8988T (cell line): ENCODE results near the gene TANC1.

Source experiments
- DNase-seq: peaks from one replicate; pipeline ENCODE4 v3.0.0; 2011

TANC1 gene

DNA sequence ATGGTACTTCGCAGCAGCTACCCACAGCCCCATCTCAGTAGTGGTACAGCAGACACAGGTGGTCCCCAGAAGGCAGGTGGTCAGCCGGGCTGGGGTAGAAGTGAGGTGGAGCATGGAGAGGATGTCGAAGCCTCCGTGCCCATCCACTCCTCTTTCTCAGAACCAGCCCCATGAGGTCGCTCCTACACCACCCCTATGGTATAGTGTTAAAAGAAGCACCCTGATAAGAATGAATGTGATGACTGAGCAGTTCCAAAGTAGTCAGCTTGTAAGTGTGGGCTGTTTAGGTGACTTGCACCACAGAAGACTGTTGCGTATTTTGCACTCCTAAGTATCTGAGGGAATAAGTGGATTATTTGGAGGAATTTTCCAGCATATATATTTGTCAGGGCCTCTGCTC lies 206.7 kb downstream of the TANC1 start:
- no peak for DNase-seq

DNA sequence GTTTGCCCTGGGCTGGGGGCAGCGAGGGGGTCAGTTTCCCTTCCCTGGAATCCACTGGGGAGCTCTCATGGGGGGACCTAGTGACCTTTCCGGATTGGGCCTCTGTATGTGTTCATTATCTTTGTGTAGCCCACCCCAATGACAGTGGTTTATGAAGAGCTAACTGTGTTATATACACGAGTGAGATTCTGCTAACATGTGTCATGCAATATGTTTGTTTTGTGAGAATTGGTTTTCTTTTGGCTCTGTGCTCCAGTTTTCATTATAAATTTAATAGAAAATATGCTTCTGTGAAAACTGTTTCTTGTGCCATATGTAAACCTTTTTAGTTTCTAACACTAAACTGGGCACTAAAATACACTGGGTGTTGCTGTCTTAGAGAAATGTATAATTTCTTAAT lies 207.5 kb downstream of the TANC1 start:
- DNase-seq: no peak

DNA sequence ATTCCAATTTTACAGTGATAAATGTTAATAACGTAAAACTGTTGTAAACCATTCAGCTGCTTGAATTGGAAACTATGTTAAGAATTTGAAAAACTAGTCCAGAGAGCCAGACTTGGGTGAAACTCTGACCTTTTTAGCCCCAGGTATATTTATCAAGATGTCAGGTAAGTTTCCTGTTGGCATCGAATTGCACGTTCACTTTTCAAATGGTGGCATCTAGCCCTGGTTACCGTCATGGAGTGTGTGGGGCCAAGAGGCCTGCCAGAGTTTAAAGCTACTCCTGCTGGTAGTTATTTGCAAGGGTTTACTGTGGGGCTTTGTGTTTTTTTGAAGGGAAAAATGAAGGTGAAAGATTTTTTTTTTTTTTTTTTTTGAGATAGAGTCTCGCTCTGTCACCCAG lies 208.1 kb downstream of the TANC1 start:
- no peak for DNase-seq

DNA sequence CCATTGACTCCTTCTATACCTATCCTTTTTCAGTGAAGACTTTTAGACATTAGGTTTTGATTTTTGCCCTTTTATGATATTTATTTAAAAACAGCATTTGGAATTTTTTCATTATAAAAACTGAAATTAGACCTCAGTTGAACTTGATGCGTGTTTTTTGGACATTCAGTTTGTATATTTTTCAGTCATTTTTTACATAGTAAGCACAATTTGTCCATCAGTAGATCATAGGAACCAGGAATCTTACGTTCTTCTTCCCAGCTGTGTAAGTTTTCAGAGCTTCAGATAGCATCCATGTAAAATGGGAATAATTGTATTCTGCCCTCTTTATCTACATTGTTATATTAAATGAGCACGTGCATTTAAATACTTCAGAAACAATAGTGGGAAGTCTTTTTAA lies 208.9 kb downstream of the TANC1 start:
- no peak for DNase-seq

DNA sequence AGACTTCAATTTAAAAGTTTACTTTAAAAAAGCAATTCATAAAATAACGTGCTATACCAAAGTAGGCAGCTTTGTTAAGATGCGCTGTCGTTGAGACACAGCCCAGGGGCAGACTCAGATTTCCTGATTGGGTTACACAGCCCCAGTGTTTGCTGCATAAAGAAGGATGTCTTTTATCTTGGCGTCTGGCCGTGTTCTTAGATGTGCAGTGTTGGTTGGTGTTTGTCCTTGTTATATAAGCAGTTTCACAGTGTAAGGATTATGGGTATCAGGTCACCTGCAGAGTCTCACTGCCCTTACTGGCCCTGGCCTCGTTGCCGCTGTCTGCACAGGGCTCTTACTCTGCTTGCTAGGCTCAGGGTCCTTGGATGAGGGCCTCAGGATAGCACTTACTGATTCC lies 209.5 kb downstream of the TANC1 start:
- DNase-seq: no peak

DNA sequence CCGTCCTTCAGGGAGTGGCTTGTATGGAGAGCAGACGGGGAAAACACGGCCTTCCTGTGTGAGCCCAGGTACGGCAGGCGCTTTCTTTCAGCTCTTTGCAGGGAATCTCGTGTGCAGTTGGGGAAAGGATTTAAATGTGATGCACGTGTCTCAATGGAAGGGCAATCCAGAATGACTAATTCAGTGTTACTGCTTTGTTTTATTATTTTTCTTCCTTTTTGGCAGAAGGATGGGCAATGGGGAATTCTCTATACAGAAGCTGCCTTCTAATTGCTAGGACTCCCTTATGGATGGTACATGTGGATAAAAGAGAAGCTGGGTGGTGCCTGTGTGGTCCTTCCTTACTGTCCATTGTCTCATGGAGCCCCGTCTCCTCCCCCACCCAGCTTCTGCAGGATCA lies 210.7 kb downstream of the TANC1 start:
- no peak for DNase-seq

DNA sequence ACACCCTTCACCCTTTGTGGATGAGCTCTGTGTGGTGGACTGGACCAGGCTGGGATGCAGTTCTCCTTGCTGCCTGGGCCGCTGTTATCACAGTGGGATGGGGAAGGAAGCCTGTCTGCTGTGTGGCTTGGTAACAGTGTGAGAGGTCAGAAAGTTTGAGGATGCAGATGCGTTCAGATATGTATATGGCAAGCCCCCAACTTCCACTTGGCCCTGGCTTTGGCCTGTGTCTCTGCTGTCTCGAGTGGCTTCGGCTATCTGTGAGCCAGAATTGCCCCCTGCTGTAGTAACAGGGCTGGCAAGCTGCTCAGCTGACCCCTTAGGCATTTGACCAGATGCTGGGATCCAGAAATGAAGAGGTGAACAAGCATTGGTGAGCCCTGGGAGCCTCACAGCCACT lies 211.3 kb downstream of the TANC1 start:
- no peak for DNase-seq

DNA sequence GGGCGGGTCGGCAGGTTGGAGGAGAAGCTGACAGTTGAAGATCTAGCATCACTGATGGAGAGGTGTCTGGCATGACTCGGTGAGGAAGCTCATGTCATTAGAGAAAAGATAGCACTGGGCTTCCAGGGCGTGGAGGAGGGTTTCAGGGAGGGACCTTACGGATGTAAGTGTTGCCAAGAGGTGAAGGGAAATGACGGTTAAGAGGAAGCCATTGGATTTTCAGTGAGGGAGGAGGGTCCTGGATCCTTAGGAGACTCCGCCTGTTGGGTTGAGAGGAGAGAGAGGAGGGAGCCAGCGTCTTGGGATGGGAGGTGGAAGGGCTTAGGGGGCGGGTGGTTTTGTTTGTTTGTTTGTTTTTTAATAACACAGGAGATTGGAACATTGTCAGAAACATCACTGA lies 214.9 kb downstream of the TANC1 start:
- no peak for DNase-seq

DNA sequence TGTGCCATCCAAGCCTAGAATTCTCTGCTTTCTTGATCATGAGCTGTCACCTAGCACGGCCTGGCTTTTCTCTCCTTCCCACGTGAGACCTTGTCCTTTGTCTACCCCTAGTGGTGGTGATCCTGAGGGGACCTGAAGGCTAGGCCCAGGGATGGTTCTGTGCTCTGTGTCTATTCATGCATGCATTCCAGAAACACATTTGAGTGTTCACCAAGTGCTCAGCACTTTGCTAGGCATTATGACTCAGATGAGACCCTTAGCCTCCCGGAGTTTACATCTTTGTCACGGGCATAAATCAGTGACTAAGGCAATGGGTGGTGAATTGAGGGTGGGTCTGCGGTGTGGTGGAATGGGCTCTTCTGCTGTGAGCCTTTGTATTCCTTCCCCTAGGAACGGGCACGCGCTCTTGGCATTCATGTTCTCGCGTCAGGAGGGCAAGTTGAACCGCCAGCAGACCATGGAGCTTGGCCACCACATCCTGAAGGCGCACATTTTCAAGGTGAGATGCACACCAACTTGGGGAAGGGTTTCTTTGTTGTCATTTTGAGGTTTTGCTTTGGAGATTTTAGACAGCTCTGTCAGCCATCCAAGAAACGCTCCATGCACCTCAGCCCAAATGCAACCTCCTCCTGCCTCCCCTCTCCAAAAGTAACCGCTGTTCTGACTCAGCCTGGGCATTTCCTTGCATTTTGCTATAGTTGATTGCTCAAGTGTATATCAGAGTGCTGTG lies 217.1 kb downstream of the TANC1 start:
- DNase-seq: peak; percentile 41

DNA sequence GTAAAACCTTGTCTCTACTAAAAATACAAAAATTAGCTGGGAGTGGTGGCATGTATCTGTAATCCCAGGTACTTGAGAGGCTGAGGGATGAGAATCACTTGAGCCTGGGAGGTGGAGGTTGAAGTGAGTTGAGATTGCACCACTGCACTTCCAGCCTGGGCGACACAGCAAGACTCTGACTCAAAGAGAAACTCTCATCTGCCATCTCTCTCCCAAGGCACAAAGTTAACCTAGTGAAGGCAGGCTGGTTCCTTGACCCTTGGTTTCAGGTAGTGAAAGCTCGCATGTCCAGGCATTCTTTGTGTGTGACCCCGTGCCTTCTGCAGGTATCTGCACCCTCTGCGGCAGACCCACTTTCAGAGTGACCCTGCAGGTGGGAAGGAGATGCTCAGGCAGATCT lies 218.0 kb downstream of the TANC1 start:
- no peak for DNase-seq

DNA sequence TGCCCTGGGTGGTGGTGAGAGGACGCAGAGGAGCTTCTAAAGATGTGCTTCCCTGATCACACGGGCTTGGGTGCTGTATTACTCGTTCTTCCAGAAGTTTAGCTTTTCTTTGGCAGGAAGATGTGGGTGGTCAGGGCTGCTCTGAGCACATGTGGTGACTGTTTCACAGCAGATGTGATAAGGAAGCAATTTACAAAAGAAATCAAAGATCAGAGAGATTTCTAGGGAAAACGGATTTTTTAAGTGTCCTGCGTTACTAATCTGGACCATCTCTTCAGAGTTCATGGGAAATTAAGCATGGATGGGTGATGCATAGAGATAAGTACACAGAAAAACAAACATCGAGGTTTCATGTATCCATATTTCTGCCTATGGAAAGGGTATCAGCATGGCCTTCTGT lies 218.7 kb downstream of the TANC1 start:
- DNase-seq: no peak

DNA sequence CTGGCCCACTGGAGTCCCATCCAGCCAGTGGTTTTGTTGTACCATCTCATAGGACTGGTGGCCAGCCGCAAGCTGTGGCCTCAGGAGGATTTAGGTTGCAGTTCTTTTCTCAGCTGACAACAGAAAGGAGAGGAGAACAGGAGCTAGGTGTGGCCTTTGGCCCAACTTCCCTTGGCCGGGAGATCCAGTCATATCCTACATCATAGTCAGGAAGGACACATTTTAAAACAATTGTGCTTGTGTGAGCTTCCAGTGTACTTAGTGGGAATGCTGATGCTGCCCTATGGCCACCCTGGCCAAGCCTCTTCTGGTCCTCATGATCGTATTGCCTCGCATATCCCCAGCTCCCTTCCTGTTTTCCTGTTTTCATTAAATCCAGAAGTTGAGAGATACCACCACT lies 220.0 kb downstream of the TANC1 start:
- DNase-seq: no peak

DNA sequence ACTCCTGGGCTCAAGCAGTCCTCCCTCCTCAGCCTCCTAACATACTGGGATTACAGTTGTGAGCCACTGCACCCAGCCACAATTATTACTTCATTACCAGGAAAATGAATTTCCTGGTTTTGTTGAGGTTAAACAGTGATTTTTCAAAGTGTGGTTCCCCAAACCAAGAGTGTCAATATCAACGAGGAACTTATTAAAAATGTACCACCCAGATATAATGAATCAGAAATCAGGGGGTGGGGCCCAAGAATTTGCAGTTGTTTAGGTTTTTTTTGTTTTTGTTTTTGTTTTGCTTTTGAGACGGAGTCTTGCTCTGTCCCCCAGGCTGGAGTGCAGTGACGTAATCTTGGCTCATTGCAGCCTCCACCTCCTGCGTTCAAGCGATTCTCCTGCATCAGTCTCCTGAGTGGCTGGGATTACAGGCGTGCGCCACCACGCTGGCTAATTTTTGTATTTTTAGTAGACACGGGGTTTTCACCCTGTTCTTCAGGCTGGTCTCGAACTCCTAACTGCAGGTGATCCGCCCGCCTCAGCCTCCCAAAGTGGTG lies 224.0 kb downstream of the TANC1 start:
- DNase-seq: no peak

DNA sequence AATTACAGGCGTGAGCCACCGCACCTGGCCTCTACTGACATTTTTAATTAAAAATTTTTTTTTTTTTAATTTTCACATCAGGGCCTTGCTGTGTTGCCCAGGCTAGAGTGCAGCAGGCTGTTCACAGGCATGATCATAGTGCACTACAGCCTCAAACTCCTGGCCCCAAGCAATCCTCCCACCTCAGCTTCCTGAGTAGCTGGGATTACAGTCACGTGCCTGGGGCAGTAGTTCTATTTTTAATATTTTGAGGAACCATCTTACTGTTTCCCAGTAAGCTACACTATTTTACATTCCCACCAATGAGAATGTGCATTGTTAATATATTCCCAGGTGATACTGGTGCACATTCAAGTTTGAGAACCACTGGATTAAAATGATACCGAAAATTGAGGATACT lies 225.4 kb downstream of the TANC1 start:
- DNase-seq: no peak

DNA sequence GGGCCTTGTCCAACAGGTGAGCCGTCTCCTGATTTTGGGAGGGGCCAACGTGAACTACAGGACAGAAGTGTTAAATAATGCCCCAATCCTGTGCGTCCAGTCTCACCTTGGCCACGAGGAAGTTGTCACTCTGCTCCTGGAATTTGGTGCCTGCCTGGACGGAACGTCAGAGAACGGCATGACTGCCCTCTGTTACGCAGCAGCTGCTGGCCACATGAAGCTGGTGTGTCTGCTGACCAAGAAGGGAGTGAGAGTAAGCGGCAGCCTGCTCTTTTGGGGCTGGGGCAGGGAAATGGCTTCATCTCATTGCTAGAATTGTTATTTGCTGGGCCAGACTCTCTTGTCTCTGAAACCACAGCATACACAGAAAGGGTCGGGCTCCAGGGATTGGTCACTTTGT lies 225.8 kb downstream of the TANC1 start:
- DNase-seq: no peak

DNA sequence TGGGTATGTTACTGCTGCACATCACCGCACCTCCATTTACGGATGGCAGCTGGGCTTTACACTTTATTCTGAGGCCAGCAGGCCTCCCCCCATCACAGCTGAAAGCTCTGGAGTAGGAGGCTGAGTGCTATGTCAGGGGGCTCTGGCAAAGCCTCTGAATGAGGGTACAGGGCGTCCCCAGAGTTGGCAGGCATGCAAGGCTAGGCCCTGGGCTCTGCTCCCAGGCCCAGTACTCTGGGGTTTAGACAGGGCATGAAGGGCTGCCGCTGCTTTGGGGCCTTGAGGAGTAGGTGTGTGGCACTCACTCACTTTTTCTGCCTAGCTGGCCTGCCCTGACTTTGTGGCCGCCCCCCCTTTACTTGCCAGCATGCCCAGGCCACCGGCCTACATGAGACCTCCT lies 227.3 kb downstream of the TANC1 start:
- DNase-seq: no peak

DNA sequence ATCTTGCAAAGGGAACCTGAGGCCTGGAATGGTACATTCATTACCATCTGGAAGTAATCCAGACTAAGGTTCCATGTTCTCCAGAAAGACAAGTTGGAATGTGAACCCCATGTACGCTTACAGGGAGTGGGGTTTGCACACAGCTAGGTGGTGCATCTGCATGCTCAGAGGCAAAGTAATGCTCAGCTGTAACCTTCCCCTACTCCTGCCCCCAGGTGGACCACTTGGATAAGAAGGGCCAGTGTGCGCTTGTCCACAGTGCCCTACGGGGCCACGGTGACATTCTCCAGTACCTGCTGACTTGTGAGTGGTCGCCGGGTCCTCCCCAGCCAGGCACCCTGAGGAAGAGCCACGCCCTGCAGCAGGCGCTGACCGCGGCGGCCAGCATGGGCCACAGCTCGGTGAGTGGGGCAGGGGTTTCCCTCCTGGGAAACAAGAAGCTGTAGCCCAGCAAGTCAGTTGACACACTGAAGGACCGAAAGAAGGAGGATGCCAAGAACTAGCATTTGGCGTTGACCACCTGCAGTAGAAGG lies 228.0 kb downstream of the TANC1 start:
- no peak for DNase-seq

DNA sequence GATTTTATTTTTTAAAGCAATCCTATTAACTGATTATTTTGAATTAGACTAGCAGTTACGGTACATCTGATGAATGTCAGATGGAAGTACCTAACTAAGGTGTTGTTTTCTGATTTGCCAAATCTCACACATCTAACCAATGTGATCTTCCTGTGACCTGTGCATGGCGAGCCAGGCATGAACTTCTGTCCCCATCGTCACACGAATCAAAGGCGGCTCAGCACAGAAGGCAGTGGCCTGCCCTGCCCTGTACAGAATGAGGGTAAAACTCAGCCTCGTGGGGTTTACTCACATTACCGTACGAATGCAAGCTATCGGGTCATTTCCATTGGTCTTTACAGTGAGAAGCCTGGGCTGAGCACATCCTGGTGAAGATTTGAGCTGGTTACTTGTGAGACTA lies 230.8 kb downstream of the TANC1 start:
- DNase-seq: no peak

DNA sequence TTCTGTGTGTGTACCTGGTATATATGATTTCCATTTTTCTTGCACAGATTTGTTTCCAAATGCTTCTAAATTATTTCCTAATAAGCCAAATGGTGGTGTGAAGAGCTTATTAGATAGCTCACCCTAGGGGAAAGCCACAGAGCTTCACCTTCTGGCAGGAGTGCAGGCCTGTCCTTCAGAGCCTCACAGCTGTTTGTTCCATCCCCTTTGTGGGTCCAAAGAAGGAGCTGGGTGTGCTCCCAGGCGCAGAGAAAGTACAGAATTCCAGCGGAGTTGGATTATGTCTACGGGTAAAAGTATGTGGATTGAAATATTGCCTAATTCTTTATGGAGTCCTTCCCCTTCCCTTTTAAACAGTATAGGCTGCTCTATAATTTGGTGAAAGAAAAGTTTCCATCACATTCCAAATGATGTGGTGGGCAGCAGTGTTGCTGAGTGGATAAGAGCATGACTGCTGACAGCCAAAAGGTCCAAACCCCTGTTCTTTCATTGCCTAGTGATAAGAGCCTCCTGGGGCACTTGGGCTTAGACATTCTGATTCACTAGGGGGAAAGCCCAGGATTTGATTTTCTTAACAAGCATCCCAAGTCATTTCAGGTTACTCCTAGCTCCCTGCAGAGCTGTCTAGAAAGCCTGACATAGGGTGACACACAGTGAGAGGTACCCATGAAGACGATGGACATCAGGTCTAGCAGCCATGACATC lies 231.5 kb downstream of the TANC1 start:
- DNase-seq: no peak

DNA sequence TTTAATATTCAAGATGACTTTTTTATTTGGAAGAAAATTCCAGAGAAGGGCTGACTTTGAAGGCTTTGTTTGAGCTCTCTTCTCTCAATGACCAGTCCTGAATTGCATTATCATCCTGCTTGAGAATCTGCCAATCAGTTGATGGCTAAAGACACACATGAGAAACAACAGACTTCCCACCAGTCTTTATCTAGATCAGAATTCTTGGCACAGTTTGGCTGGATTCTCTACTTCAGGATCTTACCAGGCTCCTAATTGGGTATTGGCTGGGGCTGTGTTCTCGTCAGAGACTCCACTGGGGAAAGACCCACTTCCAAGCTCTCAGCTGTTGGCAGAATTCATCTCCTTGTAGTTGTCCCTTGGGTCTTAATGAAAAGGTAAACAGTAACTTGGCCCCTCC lies 232.1 kb downstream of the TANC1 start:
- no peak for DNase-seq

DNA sequence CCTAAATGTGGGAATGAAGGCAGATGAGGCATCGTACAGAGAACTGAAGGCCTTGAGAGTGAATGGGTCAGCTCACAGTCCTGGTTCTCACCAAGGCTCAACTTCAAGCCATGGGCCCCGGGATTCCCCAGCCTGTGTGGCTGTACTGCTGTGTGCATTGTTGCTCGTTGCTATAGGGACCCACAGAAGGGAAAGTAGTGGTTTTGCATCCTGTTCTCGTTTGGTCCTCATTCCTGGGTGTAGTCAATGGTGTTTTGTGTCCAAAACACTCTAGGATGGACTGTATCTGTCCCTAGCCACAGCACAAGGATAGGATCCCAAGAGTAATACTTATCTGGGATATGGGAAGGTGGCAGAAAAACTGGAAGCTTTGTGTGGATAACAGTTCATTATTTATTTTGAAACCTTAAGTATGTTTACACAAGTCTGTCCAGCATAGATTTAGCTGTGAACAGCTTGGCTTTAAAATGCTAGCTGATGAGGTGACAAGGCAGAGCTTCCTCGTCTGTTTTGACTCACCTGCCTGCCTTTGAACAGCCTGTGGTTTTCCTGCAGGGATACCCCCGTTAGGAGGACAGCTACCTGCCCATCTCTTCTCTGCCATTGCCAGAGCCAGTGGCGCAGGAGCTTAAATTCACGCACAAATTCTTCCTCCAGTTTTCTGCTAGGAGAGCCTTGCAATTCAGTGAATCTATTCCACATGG lies 233.1 kb downstream of the TANC1 start:
- no peak for DNase-seq

DNA sequence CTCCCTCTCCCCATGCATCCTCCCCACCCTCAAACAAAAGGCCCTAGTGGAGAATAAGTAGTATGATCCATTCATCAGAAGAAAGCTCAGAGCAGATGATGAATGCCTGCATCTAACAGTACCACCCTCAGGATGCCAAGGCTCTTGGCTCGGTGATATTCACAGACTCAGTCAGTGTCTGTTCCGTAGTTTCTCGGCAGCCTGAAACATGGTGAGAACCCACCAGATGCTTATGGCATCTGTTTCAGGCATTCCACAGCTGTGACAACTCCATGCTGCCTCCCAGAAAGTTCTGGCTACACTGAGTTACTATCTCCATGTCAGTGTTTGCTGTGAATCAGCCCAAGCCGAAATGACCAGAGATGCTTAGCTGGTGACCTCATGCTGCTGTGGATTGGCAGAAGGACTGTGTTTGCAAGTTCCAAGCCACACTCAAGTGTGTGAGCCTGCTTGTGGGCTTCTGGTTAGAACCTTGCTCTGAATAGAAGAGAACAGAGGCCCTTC lies 234.2 kb downstream of the TANC1 start:
- DNase-seq: no peak

DNA sequence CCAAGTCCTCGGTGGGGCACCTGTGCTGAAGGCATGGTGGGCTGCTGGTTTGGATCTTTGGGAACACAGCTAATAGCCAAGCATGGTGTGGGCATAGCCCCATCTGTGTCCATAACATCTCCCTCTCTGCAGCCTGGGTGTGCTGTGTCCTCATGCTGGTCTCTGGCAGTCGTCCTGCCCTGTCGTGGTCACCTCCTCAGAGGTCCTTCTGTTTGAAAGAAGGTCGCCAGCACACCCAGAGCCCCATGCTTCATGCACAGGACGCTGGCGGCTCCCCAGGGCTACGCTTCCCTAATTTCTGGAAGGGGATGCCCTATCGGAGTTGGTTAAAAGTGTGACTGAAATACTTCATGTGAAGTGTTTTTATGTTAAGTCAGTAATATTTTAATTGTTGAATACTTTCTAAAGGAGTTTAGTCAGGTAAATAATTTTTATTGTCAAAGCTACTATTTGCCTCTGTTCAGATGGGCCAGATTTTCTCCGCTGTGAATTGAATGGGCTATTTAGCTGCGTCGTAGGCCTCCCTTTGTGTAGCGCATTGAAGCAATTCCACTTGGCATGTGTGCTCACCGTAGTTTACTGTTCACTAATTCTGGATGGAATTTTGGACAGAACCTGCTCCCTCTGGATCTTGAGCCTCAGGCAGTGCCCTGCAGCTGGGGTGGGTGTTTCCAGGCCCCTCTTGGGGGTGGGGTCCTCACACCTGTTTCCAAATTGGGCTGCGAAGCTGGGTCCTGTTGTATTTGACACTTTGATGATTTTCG lies 236.1 kb downstream of the TANC1 start:
- no peak for DNase-seq
